ENCODE results near the gene KDM1B.
A peak's percentile ranks its signal among the peaks of the same experiment; 100 is the strongest.

The KDM1B gene

DNA sequence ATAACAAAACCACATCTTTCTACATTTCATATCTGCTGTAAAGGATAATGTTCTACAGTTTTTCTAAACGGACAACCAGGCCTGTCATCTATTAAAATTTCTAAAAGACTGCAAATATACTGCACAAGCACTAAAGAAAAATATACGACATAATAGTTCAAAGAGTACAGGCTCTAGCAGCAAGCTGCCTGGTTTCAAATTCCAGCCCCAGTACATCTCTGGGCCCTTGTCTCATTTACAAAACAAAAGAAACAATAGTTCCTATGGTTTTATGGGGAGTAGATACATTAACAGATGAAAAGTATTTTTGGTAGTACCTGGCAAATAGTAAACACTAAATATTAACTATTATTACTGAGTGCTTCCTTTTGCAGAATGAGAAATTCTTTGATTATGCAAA lies 85.0 kb downstream of the KDM1B start:
- no peak for DNase-seq

DNA sequence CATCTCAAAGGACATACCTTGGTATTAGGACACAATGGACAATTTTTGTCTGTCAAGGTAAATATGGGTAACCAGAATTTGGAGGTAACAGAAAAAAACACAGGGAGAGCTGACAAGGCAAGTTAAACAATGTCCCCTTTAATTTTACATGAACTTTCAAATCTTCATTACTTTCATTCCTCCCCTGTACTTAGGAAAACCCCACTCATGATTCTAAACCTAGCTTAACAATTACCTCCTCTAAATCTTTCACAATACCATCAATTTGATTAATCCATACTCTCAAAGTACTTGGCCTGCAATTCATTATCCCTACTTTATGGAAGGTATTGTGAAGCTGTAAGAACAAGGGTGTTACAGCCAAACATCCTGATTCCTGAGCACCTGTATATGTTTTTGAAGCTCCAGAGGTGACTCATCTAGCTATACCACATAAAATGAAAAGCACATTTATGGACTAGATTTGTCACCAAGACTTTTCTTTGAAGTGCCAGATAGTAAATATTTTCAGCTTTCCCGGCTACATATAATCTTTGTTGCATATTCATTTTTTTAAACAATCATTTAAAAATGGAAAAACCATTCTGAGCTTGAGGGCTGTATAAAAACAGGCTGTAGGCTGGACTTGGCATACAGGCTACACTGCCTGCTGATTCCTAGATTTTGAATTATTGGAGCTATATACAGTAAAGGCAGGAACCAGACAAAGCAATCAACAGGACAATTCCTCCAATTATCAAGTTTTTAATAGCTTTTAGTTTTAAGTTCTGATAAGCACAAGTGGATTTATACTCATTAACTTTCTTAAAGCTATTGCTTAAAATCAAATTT lies 86.2 kb downstream of the KDM1B start:
- DNase-seq: no peak

DNA sequence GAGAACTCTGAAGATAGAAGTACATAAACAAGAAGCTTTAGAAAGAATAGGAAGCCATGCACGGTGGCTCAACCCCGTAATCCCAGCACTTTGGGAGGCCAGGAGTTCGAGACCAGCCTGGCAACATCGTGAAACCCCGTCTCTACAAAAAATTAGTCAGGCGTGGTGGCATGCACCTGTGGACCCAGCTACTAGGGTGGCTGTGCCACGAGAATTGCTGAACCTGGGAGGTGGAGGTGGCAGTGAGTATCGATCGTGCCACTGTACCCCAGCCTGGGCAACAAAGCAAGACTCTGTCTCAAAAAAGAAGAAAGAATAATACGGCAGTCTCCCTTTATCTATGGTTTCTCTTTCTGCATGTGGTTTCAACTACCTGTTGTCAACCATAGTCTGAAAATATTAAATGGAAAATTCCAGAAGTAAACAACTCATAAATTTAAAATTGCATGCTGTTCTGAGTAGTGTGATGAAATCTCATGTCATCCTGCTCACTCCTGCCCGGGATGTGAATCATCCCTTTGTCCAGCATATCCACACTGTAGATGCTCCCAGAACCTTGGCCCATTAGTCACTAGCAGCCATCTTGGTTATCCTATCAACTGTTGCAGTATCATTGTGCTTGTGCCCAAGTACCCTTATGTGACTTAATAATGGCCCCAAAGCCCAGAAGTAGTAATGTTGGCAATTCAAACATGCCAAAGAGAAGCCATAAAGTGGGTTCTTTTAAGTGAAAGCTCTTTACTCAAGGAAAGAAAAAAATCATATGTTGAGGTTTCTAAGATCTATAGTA lies 87.0 kb downstream of the KDM1B start:
- no peak for DNase-seq

DNA sequence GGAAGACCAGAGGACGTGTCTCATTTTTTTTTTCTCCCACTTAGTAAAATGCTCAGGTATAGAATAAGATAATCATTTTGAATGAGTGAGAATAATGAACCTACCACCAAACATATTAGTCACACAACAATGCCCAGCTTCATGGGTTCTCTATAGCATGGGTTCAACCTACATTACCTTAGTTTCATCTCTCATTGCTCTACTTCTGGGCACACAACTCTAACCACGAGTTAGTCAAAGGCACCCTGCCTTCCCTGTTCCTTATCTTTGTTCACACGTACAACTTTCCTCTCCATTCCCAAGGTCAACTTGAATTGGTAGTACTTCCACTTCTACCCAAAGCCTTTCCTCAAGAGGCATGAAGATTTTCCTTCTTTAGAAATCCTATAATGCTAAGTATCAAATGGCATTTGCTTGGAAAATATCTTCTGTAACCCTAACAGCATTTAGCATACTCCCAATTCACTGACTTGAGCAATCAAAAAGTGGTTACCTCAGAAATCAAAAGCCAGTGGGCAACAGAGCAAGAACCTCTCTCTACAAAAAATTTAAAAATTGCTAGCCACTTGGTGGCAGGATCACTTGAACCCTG lies 88.2 kb downstream of the KDM1B start:
- no peak for DNase-seq

DNA sequence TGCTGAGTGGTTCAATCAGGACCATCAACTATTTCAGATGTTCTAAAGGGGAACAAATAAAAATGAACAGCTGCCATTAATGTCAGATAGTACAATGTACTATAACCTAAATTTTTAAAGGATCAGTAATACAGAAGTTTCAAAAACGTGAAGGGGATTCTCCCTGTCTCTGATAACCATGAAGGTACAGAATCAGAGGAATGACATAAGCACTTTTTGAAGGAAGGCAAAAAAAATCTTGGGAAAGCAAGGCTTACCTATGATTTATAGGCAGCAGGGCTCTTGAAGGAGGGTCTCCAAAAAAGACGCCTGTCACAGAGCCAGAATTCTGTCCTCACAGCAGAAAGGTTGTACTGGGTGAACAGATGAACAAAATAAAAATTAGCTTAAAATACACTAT lies 89.0 kb downstream of the KDM1B start:
- no peak for DNase-seq

DNA sequence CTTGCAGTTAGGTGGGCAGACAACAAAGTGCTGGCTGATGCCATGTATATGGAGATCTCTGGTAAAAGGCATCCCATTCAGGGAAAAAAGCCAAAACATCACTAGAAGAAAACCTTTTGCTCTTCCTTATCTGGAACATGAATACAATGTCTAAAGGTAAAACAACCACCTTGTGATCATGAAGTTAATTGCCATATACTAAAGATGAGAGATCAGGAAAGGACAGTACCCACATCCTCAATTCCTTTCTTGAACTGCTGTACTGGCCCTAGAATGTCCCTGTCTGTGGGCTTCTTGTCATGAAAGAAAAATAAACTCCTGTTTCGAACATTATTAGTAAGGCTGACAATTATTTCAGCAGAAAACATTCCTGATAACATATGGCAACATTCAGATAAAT lies 89.9 kb downstream of the KDM1B start:
- DNase-seq: no peak

DNA sequence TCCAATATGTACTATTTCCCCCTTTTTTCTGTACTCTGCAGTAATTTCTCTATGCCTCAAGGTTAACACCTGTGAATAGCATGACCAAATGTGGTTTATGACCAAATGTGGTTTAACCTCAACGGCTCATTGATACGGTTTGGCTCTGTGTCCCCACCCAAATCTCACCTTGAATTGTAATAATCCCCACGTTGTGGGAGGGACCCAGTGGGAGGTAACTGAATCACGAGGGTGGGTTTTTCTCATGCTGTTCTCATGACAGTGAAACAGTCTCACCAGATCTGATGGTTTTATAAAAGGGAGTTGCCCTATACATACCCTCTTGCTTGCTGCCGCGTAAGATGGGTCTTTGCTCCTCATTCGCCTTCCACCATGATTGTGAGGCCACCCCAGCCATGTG lies 90.4 kb downstream of the KDM1B start:
- peak in 1 of 2 experiments; percentile 42 for DNase-seq

DNA sequence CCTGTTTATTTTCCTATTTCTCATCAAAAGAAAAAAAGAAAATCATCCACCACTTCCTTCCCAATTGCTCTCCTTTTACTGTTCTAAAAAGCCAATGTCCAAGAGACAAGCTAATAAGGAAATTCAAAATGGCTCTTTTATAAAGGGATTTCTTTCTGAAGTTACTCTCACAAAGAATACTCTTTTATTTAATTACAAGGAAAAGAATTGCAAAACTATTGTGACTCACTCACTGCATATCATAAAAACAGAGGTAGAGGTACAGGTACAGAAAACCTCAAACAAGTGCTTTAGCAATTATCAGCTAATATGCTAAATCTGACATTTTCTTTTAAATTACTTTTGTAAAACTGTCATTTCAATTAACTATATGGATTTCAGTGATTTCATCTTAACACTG lies 91.0 kb downstream of the KDM1B start:
- DNase-seq: no peak

- DNase-seq: no peak
These were observed 91.8 kb downstream of the KDM1B start for GRCh38 chr6:18247002-18247401.

GRCh38 chr6:18248698-18249097 lies 93.5 kb downstream of the KDM1B start:
- no peak for DNase-seq

GRCh38 chr6:18249271-18249670 lies 94.0 kb downstream of the KDM1B start:
- DNase-seq: no peak

DNA sequence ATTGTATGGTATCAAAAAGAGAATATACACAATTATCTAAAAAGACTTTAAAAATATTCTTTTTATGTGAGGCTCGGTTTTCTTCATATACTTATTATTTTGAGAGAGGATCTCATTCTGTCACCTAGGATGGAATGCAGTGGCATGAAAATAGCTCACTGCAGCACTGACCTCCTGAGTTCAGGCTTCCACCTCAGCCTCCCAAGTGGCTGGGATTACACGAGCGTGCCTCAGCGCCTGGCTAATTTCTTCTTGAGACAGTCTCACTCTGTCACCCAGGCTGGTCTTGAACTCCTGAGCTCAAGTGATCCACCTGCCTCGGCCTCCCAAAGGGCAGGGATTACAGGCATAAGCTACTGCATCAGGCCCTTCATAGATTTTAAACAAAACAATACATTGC lies 98.4 kb downstream of the KDM1B start:
- DNase-seq: no peak

DNA sequence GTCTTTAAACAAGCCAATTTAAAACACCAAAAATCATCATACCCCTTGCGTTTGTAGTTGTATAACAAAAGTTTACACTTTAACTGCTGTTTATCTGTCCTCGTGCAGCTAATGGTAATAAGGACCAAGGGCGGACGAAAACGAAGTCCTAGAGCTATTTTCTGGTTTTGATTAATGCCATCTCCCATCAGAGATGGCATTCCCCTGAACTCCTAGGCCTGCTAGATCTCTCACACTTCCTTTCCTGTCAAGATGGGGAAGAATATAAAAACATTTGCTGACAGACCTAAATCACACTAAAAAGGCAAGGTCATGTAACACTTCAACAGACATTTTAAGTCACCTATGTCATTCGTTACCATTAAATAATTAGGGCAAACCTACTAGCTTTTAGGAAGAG lies 99.6 kb downstream of the KDM1B start:
- DNase-seq: no peak

- DNase-seq: no peak
These were observed 104.6 kb downstream of the KDM1B start for GRCh38 chr6:18259675-18260447.

- peak; percentile 36 to 47 for DNase-seq
These were observed 105.4 kb downstream of the KDM1B start for GRCh38 chr6:18260448-18261106.

- no peak for DNase-seq
These were observed 106.7 kb downstream of the KDM1B start for GRCh38 chr6:18261877-18262276.

GRCh38 chr6:18262702-18263417 lies 107.6 kb downstream of the KDM1B start:
- peak; percentile 37 to 58 for DNase-seq

DNA sequence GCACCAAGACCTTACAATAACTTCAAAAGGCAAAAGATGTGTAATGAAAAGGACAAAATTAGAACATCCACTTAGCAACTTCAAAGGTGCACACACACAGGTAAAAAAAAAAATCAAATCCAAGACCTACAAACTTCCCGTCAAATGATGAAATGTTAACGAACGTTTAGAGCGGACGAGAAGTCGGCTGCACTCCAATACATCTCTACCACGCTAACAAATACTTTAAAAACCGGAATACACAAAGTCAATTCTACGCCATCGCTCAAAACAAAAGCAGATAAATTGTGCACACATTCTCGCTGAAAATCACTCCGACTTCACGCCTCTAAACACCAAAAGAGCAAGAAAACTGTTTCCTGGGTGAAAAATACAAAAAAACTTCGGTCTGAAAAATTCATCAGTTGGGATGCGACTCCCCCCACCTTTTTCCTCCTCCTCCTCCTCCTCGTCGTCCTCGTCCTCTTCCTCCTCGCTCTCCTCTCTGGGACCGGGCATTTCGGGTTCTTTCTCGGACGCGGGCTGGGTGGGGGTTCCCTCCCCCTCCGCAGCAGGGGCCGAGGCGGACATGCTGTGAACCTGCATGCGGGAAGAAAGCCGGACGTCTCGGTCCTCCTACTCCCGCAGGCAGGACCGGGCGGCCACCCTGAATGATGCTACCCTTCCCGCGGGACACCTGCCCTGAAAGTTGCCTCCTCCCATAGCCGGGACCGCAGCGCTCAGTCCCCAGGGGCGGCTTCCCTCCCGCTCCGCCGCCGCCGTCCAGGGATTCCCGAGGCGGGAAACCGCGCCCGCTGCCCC lies 108.4 kb downstream of the KDM1B start:
- peak; percentile 27 to 39 for DNase-seq

GRCh38 chr6:18264219-18264922 lies 109.1 kb downstream of the KDM1B start, which contains the start of gene DEK:
TSS of gene DEK (minus strand) at chr6:18264530. CDS start at chr6:18263987, 543 bp downstream.
- peak; percentile 82 to 87 for DNase-seq

DNA sequence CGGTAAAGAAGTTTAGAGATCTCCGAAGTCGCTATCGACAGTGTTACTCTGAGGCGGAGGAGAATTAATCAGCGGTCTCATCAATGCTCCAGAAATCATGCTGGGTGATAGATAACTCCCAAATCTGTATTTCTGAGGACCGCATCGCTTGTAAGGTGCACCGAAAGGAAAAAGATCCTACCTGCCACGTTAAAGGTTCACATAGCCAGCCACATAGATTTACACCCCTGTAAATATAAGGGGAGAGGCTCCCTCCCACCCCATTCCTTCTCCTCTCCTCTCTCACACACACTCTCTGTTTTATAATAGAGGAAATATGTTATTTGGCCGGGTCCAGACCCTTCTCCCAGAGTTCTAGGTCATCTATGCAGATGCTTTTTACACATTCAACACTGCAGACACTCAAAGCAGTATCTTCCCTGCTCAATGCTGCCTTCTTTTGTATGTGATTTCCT lies 109.7 kb downstream of the KDM1B start:
- DNase-seq: no peak
